ENCODE measurements around the gene CRYBA2. TPM values are rescaled to one million over a fixed set of nuclear protein-coding genes. Genes with fewer than 3 reads are reported as not detected.

Gene CRYBA2
- total RNA-seq = not detected

- no peak within 1 kb of the TSS for H3K27ac ChIP-seq
- in situ Hi-C loops (cut with MboI; ENCODE audit: low sequenced_read_pairs in 4 of 4) (no loop called here), intact Hi-C loops (cut with DNase I; ENCODE audit: low total_unique reads) (loop anchor here (10.0 kb wide), 1 partner anchor 301 kb away; no protein-coding TSS in a partner anchor)
- peaks cover 70 to 78% (median 71%) of the 10 kb centered on the region in 3 donors for H3K27me3 ChIP-seq
- no peak for ATAC-seq
- peaks cover 10 to 18% of the 10 kb centered on the region in 2 donors for H3K4me1 ChIP-seq
- H3K9me3 ChIP-seq = no peaks in the 10 kb centered on the region
- no peak for TF ChIP-seq POLR2A (IDR thresholded peaks at IDR 0.05)
- TF ChIP-seq CTCF (IDR thresholded peaks at IDR 0.05 in 4 of 5, conservative IDR thresholded peaks at IDR 0.05 in 1 of 5) = no peak
- H3K36me3 ChIP-seq = no peaks in the 10 kb centered on the region
- H3K4me3 ChIP-seq = peak within 1 kb of the TSS; percentile 46 to 65 (median 50)
- no peak for DNase-seq
These were observed at the start of gene CRYBA2 for GRCh38 chr2:218993345-218994315. TSS of gene CRYBA2 (minus strand) at chr2:218993422. CDS start at chr2:218993176, 246 bp downstream.

- Histone ChIP-seq H3K36me3 (no peaks in the 10 kb centered on the region), H3K4me3 (no peak overlapping the region), H3K9me3 (no peaks in the 10 kb centered on the region), H3K27ac (no peak overlapping the region), H3K4me1 (peaks cover 0 to 4% of the 10 kb centered on the region in 2 donors), H3K27me3 (peaks cover 36 to 63% (median 41%) of the 10 kb centered on the region in 3 donors)
- intact Hi-C loops (cut with DNase I; ENCODE audit: low total_unique reads) = no loop called here
- no peak for DNase-seq
- in situ Hi-C loops (cut with MboI; ENCODE audit: low sequenced_read_pairs in 4 of 4) = loop anchor here in 1 of 4 donors (10.0 kb wide), 1 partner anchor 262 kb away; the partner anchor contains the start of gene PTPRN
- TF ChIP-seq POLR2A (IDR thresholded peaks at IDR 0.05) (no peak), CTCF (IDR thresholded peaks at IDR 0.05 in 4 of 5, conservative IDR thresholded peaks at IDR 0.05 in 1 of 5) (no peak)
- ATAC-seq = no peak
These were observed 49.5 kb upstream of the CRYBA2 start for GRCh38 chr2:219042750-219043149.

GRCh38 chr2:219042157-219042556, 48.9 kb upstream of the CRYBA2 start:
- TF ChIP-seq POLR2A (IDR thresholded peaks at IDR 0.05) (no peak), CTCF (IDR thresholded peaks at IDR 0.05 in 4 of 5, conservative IDR thresholded peaks at IDR 0.05 in 1 of 5) (no peak)
- Histone ChIP-seq H3K27ac (no peak overlapping the region), H3K4me1 (peaks cover 0 to 4% of the 10 kb centered on the region in 2 donors), H3K9me3 (no peaks in the 10 kb centered on the region), H3K4me3 (no peak overlapping the region), H3K27me3 (peaks cover 35 to 63% (median 36%) of the 10 kb centered on the region in 3 donors), H3K36me3 (no peaks in the 10 kb centered on the region)
- ATAC-seq (no peak), DNase-seq (no peak)
- intact Hi-C loops (cut with DNase I; ENCODE audit: low total_unique reads) (no loop called here), in situ Hi-C loops (cut with MboI; ENCODE audit: low sequenced_read_pairs in 4 of 4) (loop anchor here in 1 of 4 donors (10.0 kb wide), 1 partner anchor 263 kb away; the partner anchor contains the start of gene PTPRN)

- peak within 1 kb of the TSS in 2 of 4 donors; percentile 24 to 35 for H3K4me3 ChIP-seq
- no peak for ATAC-seq
These were observed 48.0 kb upstream of the CRYBA2 start, which contains the start of gene CFAP65 for GRCh38 chr2:219041252-219041651. TSS of gene CFAP65 (minus strand) at chr2:219041516. CDS start at chr2:219039048, 2,468 bp downstream.

More at GRCh38 chr2:219041252-219041651, 48.0 kb upstream of the CRYBA2 start, which contains the start of gene CFAP65:
- no peak within 1 kb of the TSS for H3K27ac ChIP-seq
- peaks cover 0 to 4% of the 10 kb centered on the region in 2 donors for H3K4me1 ChIP-seq
- no peaks in the 10 kb centered on the region for H3K9me3 ChIP-seq
- intact Hi-C loops (cut with DNase I; ENCODE audit: low total_unique reads) (no loop called here), in situ Hi-C loops (cut with MboI; ENCODE audit: low sequenced_read_pairs in 4 of 4) (loop anchor here in 1 of 4 donors (10.0 kb wide), 1 partner anchor 264 kb away; the partner anchor contains the start of gene PTPRN)
- peaks cover 35 to 63% (median 36%) of the 10 kb centered on the region in 3 donors for H3K27me3 ChIP-seq
- no peak for DNase-seq
- no peaks in the 10 kb centered on the region for H3K36me3 ChIP-seq
- no peak for TF ChIP-seq POLR2A (IDR thresholded peaks at IDR 0.05)
- no peak for TF ChIP-seq CTCF (IDR thresholded peaks at IDR 0.05 in 4 of 5, conservative IDR thresholded peaks at IDR 0.05 in 1 of 5)

All from gastrocnemius medialis (tissue), 4 donors.